C4-2B (cell line): ENCODE data around the gene GNAL.
"Not testable (repeated sequence)": the region's sequence is repeated elsewhere in the genome, so short reads cannot be mapped to it uniquely, and the experiment has no call there.

Experiments
- H3K27ac ChIP-seq: fragments of 450-650 bp; 2 replicates; pipeline ENCODE4 v1.5.1; 2017
- ZFX ChIP-seq: fragments of 450-650 bp; IDR thresholded peaks from 2 replicates; pipeline ENCODE4 v1.6.1; 2017
- TF ChIP-seq, protein P1 (sequence below): fragments of 450-650 bp; conservative IDR thresholded peaks from 2 replicates; pipeline ENCODE4 v1.5.1; 2017; ENCODE audit warnings: mild to moderate bottlenecking

The GNAL gene

DNA sequence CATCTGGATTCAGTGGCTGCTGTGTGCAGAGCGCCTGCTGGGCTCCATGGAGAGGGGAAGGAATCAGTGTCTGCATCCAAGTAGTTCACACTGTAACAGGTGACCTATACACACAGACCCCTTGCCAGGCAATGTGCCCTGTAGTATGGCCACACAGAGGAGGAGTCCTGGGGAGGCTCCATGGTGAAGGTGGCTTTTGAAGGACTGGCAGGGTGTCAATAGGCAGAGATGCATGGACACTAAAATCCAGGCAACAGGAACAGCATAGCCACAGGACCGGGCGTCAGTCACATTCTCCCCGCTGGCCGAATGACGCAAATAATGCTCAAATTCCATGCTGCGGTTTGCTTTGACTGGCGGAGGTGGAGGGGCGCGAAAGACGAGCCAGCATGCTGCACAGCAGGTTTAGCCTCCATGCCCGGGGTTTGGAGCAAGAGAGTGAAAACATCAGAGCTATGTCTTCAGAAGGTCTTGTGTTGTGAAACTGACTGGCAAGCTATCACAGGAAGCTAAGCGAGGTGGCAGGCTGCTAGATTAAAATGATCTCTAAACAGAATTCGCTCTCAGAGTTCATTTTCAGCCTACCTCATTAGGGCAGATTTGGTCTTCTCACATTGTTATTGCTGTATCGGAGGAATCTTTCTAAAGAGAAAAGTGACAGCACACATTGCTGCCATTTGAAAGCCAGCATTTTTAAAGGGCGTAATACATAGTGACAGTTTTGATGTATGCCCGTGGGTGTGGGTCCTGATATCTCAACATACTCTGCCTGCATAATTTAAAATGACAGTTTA lies 161.0 kb downstream of the GNAL start:
- TF ChIP-seq, protein P1, sequence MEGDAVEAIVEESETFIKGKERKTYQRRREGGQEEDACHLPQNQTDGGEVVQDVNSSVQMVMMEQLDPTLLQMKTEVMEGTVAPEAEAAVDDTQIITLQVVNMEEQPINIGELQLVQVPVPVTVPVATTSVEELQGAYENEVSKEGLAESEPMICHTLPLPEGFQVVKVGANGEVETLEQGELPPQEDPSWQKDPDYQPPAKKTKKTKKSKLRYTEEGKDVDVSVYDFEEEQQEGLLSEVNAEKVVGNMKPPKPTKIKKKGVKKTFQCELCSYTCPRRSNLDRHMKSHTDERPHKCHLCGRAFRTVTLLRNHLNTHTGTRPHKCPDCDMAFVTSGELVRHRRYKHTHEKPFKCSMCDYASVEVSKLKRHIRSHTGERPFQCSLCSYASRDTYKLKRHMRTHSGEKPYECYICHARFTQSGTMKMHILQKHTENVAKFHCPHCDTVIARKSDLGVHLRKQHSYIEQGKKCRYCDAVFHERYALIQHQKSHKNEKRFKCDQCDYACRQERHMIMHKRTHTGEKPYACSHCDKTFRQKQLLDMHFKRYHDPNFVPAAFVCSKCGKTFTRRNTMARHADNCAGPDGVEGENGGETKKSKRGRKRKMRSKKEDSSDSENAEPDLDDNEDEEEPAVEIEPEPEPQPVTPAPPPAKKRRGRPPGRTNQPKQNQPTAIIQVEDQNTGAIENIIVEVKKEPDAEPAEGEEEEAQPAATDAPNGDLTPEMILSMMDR, result no peak
- no peak for TF ChIP-seq ZFX

DNA sequence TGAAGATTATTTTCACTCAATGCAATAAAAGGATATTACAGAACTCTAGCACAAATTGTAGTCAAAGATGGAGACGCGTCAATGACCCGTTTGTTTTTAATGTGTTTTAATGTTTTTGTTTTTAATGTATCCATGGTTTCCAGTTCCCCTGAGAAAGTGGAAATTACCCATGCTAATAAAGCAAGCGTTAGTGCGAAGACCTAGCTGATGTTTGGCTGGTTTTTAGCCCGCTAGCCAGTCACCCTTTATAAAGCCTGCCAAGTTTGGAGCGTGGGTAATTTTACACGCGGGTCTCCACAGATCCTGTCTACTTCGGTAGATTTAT lies 161.7 kb downstream of the GNAL start:
- no peak for TF ChIP-seq ZFX
- TF ChIP-seq, protein P1, result no peak
- H3K27ac ChIP-seq, result peak overlapping the region; percentile 74

More for the DNA sequence above, 161.0 kb downstream of the GNAL start:
- H3K27ac ChIP-seq, result no peak overlapping the region

DNA sequence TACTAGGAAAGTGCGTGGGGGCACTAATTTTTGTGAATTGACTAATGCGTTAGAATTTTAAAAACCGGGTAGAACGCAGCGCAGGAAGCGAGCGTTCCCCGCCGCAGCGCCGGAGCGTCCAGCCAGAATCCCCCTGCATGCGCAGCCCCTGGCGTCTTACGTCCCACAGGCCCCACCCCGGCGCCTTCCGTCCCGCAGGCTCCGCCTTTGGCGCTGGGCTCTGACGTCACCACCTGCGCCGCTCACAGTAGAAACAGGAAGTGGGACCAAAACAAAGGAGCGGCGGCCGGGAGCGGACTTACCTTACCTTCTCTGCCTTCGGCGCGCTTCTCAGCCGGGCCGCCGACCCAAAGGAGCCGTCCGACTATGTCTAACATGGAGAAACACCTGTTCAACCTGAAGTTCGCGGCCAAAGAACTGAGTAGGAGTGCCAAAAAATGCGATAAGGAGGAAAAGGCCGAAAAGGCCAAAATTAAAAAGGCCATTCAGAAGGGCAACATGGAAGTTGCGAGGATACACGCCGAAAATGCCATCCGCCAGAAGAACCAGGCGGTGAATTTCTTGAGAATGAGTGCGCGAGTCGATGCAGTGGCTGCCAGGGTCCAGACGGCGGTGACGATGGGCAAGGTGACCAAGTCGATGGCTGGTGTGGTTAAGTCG lies 162.2 kb downstream of the GNAL start, which contains the start of gene CHMP1B:
CHMP1B (plus strand) TSS at position 268 of the 660 bp plus-strand sequence; CDS start at position 367, 99 bp downstream.
- TF ChIP-seq ZFX, result peak; percentile 77
- TF ChIP-seq, protein P1, result no peak
- H3K27ac ChIP-seq, result peak within 1 kb of the TSS; percentile 74

DNA sequence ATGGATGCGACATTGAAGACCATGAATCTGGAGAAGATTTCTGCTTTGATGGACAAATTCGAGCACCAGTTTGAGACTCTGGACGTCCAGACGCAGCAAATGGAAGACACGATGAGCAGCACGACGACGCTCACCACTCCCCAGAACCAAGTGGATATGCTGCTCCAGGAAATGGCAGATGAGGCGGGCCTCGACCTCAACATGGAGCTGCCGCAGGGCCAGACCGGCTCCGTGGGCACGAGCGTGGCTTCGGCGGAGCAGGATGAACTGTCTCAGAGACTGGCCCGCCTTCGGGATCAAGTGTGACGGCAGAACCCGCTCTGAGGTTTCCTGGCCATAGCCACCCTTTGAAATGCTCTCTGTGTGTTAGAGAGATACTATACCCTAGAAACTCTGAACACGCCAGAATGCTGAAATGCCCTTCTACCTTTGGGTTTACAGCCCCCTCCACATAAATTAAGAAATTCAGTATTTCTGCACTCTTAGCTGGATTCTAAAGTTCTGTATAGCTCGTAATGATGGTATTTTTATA lies 162.8 kb downstream of the GNAL start:
- H3K27ac ChIP-seq, result peak overlapping the region; percentile 74
- TF ChIP-seq, protein P1, result no peak
- no peak for TF ChIP-seq ZFX

DNA sequence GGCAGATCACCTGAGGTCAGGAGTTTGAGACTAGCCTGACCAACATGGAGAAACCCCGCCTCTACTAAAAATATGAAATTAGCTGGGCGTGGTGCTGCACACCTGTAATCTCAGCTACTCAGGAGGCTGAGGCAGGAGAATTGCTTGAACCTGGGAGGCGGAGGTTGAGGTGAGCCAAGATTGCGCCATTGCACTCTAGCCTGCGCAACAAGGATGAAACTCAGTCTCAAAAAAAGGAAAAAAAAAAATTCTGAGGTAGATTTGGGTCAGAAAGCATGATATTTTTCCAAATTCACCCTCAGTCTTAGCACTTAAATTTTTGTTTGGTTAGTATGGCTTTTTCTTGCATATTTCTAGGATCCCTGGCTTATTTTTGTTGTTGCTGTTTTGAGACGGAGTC lies 165.5 kb downstream of the GNAL start:
- not testable (repeated sequence) for H3K27ac ChIP-seq

DNA sequence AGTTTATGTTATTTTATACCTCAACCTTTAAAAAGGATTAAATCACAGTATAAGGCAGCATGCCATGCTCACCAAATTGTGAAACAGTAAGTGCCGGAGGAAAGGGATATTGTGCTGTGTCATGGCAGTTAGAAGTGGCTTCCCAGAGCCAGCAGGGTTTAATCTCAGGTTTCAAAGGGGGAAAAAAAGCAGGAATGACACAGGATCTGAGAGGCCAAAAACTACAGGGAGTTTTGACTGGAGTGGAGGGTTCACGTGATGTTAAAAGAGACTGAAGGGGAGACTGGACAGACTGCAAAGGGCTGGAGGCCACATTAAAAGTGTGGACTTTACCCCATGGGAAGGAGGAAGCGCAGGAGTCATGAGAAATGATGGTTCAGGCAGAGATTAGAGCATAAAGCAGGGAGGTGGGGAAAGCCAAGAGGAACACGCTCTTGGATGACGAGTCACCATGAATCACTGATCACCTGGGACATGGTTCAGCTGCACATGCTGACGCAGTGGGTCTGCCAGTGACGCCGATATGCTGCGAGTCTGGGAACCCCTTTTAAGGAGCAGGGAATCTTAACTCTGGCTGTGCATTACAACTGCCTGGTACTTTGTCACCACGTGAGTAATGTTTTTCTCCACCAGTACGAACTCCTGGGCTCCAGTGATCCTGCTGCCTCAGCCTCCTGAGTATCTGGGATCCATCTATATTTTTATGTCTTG lies 168.3 kb downstream of the GNAL start:
- peak overlapping the region; percentile 51; the same call in 1 of the 2 replicates for H3K27ac ChIP-seq
- no peak for TF ChIP-seq ZFX
- TF ChIP-seq, protein P1, result no peak

DNA sequence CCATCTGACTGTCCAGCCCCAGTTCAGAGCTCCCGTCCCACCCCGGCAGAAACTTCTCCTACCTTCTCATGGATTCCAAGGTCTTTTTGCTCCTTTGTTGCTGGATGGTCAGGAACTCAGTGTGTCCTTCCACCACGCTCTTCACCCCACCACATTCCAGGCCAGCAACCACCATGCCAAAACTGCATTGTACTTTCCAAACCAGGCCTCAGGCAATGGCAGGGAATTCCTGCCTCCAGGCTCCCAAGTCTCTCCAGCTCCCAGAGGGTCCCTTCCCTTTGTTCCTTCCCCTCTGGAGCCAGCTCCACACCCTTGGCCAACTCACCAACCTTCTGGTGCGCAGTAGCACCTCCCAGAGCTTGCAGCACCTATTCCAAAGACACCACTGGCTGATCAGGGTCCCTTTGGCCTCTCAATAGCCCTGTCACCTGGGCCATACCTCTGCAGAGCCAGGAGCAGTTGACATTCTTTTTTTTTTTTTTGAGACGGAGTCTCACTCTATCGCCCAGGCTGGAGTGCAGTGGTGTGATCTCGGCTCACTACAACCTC lies 170.3 kb downstream of the GNAL start:
- TF ChIP-seq ZFX, result no peak
- TF ChIP-seq, protein P1, result no peak
- H3K27ac ChIP-seq, result no peak overlapping the region
